SK-N-SH treated with all-trans-retinoic acid at 6 μM for 48 hours (cell line): ENCODE results near the gene CPXM2.

Experiments used
- ATAC-seq: fragments of 200-7000 bp; cut with Tn5 transposase; 3 replicates; pipeline ENCODE4 v1.9.1; 2020; ENCODE audit warnings: mild to moderate bottlenecking, moderate library complexity
- ARNTL ChIP-seq: fragments of 450-650 bp; formaldehyde crosslinking; IDR thresholded peaks from 2 replicates; pipeline ENCODE4 v1.5.0; 2020; ENCODE audit warnings: low read depth, mild to moderate bottlenecking, moderate library complexity, borderline replicate concordance
- BACH2 ChIP-seq: fragments of 250-450 bp; sonication (Bioruptor Pico); IDR thresholded peaks from 2 replicates; pipeline ENCODE4 v1.9.0; 2021; ENCODE audit warnings: mild to moderate bottlenecking, borderline replicate concordance
- CREB5 ChIP-seq: fragments of 250-450 bp; sonication (Bioruptor Pico); IDR thresholded peaks from 2 replicates; pipeline ENCODE4 v1.5.1; 2020; ENCODE audit warnings: low read depth, mild to moderate bottlenecking, moderate library complexity
- CSDC2 ChIP-seq: fragments of 250-450 bp; sonication (Bioruptor Pico); IDR thresholded peaks from 2 replicates; pipeline ENCODE4 v1.5.0; 2020; ENCODE audit warnings: mild to moderate bottlenecking, moderate library complexity
- CSRNP3 ChIP-seq: fragments of 250-450 bp; sonication (Bioruptor Pico); IDR thresholded peaks from 2 replicates; pipeline ENCODE4 v1.5.1; 2021; ENCODE audit warnings: mild to moderate bottlenecking, moderate library complexity
- ESRRG ChIP-seq: fragments of 250-450 bp; sonication (Bioruptor Pico); IDR thresholded peaks from 2 replicates; pipeline ENCODE4 v1.6.1; 2021; ENCODE audit warnings: mild to moderate bottlenecking
- GLIS3 ChIP-seq: fragments of 250-450 bp; sonication (Bioruptor Pico); IDR thresholded peaks from 2 replicates; pipeline ENCODE4 v1.5.0; 2020; ENCODE audit warnings: mild to moderate bottlenecking, moderate library complexity
- ISL1 ChIP-seq: fragments of 250-450 bp; sonication (Bioruptor Pico); IDR thresholded peaks from 2 replicates; pipeline ENCODE4 v2.1.2; 2022; ENCODE audit warnings: mild to moderate bottlenecking, moderate library complexity
- OSR1 ChIP-seq: fragments of 250-450 bp; sonication (Bioruptor Pico); IDR thresholded peaks from 2 replicates; pipeline ENCODE4 v1.8.0; 2022; ENCODE audit warnings: moderate library complexity, mild to moderate bottlenecking, inconsistent platforms
- POU6F1 ChIP-seq: fragments of 250-450 bp; sonication (Bioruptor Pico); IDR thresholded peaks from 2 replicates; pipeline ENCODE4 v1.8.0; 2021; ENCODE audit warnings: low read depth, mild to moderate bottlenecking, moderate library complexity, borderline replicate concordance
- PPARA ChIP-seq: fragments of 250-450 bp; sonication (Bioruptor Pico); IDR thresholded peaks from 2 replicates; pipeline ENCODE4 v1.5.0; 2020; ENCODE audit warnings: mild to moderate bottlenecking, borderline replicate concordance
- RARB ChIP-seq: fragments of 250-450 bp; sonication (Bioruptor Pico); IDR thresholded peaks from 2 replicates; pipeline ENCODE4 v1.8.0; 2021; ENCODE audit warnings: mild to moderate bottlenecking, moderate library complexity
- SNAI2 ChIP-seq: fragments of 250-450 bp; sonication (Bioruptor Pico); IDR thresholded peaks from 2 replicates; pipeline ENCODE4 v1.5.0; 2020; ENCODE audit warnings: mild to moderate bottlenecking, moderate library complexity
- TCF4 ChIP-seq: fragments of 250-450 bp; sonication (Bioruptor Pico); IDR thresholded peaks from 2 replicates; pipeline ENCODE4 v1.8.0; 2021; ENCODE audit warnings: mild to moderate bottlenecking, moderate library complexity, borderline replicate concordance
- TSHZ2 ChIP-seq: fragments of 250-450 bp; sonication (Bioruptor Pico); IDR thresholded peaks from 2 replicates; pipeline ENCODE4 v1.5.0; 2020; ENCODE audit warnings: mild to moderate bottlenecking, moderate library complexity
- ZC3H10 ChIP-seq: fragments of 250-450 bp; sonication (Bioruptor Pico); IDR thresholded peaks from 2 replicates; pipeline ENCODE4 v1.5.1; 2021; ENCODE audit warnings: mild to moderate bottlenecking, moderate library complexity
- ZFP3 ChIP-seq: fragments of 250-450 bp; sonication (Bioruptor Pico); IDR thresholded peaks from 2 replicates; pipeline ENCODE4 v1.5.0; 2020; ENCODE audit warnings: mild to moderate bottlenecking, moderate library complexity
- ZFP30 ChIP-seq: fragments of 450-650 bp; formaldehyde crosslinking; IDR thresholded peaks from 2 replicates; pipeline ENCODE4 v1.5.0; 2022; ENCODE audit warnings: mild to moderate bottlenecking, moderate library complexity
- ZNF70 ChIP-seq: fragments of 450-650 bp; formaldehyde crosslinking; IDR thresholded peaks from 2 replicates; pipeline ENCODE4 v1.5.0; 2020; ENCODE audit warnings: mild to moderate bottlenecking, moderate library complexity
- ZNF8 ChIP-seq: fragments of 450-650 bp; formaldehyde crosslinking; IDR thresholded peaks from 2 replicates; pipeline ENCODE4 v1.5.0; 2020; ENCODE audit warnings: mild to moderate bottlenecking, moderate library complexity

The CPXM2 gene

GRCh38 chr10:123784646-123785045 lies 107.0 kb downstream of the CPXM2 start:
- no peak for ATAC-seq
- TF ChIP-seq TCF4 (CRISPR knock-in tag) (no peak), ZNF8 (CRISPR knock-in tag) (no peak), RARB (no peak), ARNTL (CRISPR knock-in tag) (no peak), ZC3H10 (CRISPR knock-in tag) (no peak), CSDC2 (CRISPR knock-in tag) (no peak), SNAI2 (CRISPR knock-in tag) (no peak), ESRRG (CRISPR knock-in tag) (no peak), POU6F1 (no peak), CSRNP3 (CRISPR knock-in tag) (no peak), GLIS3 (CRISPR knock-in tag) (no peak), OSR1 (CRISPR knock-in tag) (no peak)
- TF ChIP-seq, all 23 proteins: peak for 0

- ATAC-seq = no peak
- TF ChIP-seq ZC3H10 (CRISPR knock-in tag) = no peak
- TF ChIP-seq ISL1 (CRISPR knock-in tag) = no peak
- TF ChIP-seq BACH2 = no peak
- TF ChIP-seq ARNTL (CRISPR knock-in tag) = no peak
- no peak for TF ChIP-seq PPARA (CRISPR knock-in tag)
These were observed 107.4 kb downstream of the CPXM2 start for GRCh38 chr10:123784216-123784615.

GRCh38 chr10:123783296-123783695 lies 108.3 kb downstream of the CPXM2 start:
- TF ChIP-seq POU6F1 (no peak), PPARA (CRISPR knock-in tag) (no peak), ZNF70 (CRISPR knock-in tag) (no peak), ZFP30 (CRISPR knock-in tag) (no peak), RARB (no peak), ZC3H10 (CRISPR knock-in tag) (no peak)

GRCh38 chr10:123782549-123782948 lies 109.1 kb downstream of the CPXM2 start:
- TF ChIP-seq OSR1 (CRISPR knock-in tag) (no peak), ZFP3 (CRISPR knock-in tag) (no peak), PPARA (CRISPR knock-in tag) (no peak), TSHZ2 (CRISPR knock-in tag) (no peak), ZNF70 (CRISPR knock-in tag) (no peak), TCF4 (CRISPR knock-in tag) (no peak), ISL1 (CRISPR knock-in tag) (no peak), CREB5 (CRISPR knock-in tag) (no peak), SNAI2 (CRISPR knock-in tag) (no peak), ZC3H10 (CRISPR knock-in tag) (no peak), CSRNP3 (CRISPR knock-in tag) (no peak)
- no peak for ATAC-seq

More at GRCh38 chr10:123783296-123783695, 108.3 kb downstream of the CPXM2 start:
- no peak for ATAC-seq
